Caco-2 (cell line): ENCODE data around the gene ZNF276. TPM values are rescaled to one million over a fixed set of nuclear protein-coding genes. Genes with fewer than 3 reads are reported as not detected.

ENCODE experiments used
- BruUV-seq: library from RNA; stranded (reverse); fragments of 400-500 nt; replicated peaks from 2 replicates; lab custom pipeline; 2021; lab: Mats Ljungman, UMichigan
- CTCF ChIA-PET: fragments of 300-600 bp; sonication (Branson Sonifier 250); formaldehyde crosslinking; loops from one replicate; lab custom pipeline; 2022; ENCODE audit warnings: antibody characterized with exemption; lab: Charles Lee
- POLR2A ChIA-PET: fragments of 300-600 bp; sonication (Branson Sonifier 250); formaldehyde crosslinking; loops from one replicate; lab custom pipeline; 2022; ENCODE audit warnings: antibody characterized with exemption; lab: Charles Lee
- DNase-seq, 2 experiments: peaks; one replicate each; pipeline versions ENCODE4 v3.0.0 to v3.0.0-alpha.2; 2020 to 2022
- H3K27me3 ChIP-seq: replicated peaks from 2 replicates; pipeline ENCODE4 v1.6.0; 2011; ENCODE audit warnings: low read length; ENCODE audit not compliant: control insufficient read depth, insufficient read depth
- H3K36me3 ChIP-seq: 2 replicates; pipeline ENCODE4 v1.5.1; 2011; ENCODE audit warnings: low read length; ENCODE audit not compliant: control insufficient read depth, insufficient read depth
- H3K4me1 ChIP-seq: fragments of 250-450 bp; sonication (Bioruptor Pico); 2 replicates; pipeline ENCODE4 v1.5.1; 2020; ENCODE audit warnings: mild to moderate bottlenecking
- H3K4me3 ChIP-seq: 2 replicates; pipeline ENCODE4 v1.5.1; 2011; ENCODE audit warnings: low read depth, mild to moderate bottlenecking, control low read depth, low read length
- H3K9me3 ChIP-seq: fragments of 250-450 bp; sonication (Bioruptor Pico); 2 replicates; pipeline ENCODE4 v1.5.1; 2020; ENCODE audit warnings: mild to moderate bottlenecking, moderate library complexity
- H3K27ac Mint-ChIP-seq: one replicate; pipeline ENCODE4 v1.8.0; 2022; ENCODE audit warnings: mixed read lengths; ENCODE audit not compliant: unreplicated experiment
- H3K27me3 Mint-ChIP-seq: one replicate; pipeline ENCODE4 v1.8.0; 2022; ENCODE audit warnings: mixed read lengths; ENCODE audit not compliant: insufficient read depth, unreplicated experiment
- H3K36me3 Mint-ChIP-seq: one replicate; pipeline ENCODE4 v1.8.0; 2022; ENCODE audit warnings: mild to moderate bottlenecking, mixed read lengths; ENCODE audit not compliant: insufficient read depth, unreplicated experiment
- H3K4me1 Mint-ChIP-seq: one replicate; pipeline ENCODE4 v1.8.0; 2022; ENCODE audit warnings: low read depth, mixed read lengths; ENCODE audit not compliant: unreplicated experiment
- H3K4me3 Mint-ChIP-seq: one replicate; pipeline ENCODE4 v1.8.0; 2022; ENCODE audit warnings: mild to moderate bottlenecking, moderate library complexity, mixed read lengths; ENCODE audit not compliant: unreplicated experiment
- H3K9me3 Mint-ChIP-seq: one replicate; pipeline ENCODE4 v1.8.0; 2022; ENCODE audit warnings: mixed read lengths; ENCODE audit not compliant: unreplicated experiment
- CTCF ChIP-seq, 2 experiments: fragments of 200-600 bp in 1 of 2; IDR thresholded peaks; 1 replicate in 1 of 2; 2 replicates in 1 of 2; pipeline versions ENCODE4 v1.5.1 to v1.8.0; 2011 to 2022; ENCODE audit warnings: antibody characterized with exemption in 1 of 2, control low read depth in 1 of 2, inconsistent platforms in 1 of 2, low read depth in 1 of 2, low read length in 1 of 2, mild to moderate bottlenecking in 1 of 2, moderate library complexity in 1 of 2; ENCODE audit not compliant: insufficient read depth in 1 of 2, severe bottlenecking in 1 of 2, unreplicated experiment in 1 of 2
- intact Hi-C: fragments of 100-400 bp; cut with micrococcal nuclease; formaldehyde crosslinking; loops from one replicate; pipeline ENCODE4 v1.10.0; 2022; ENCODE audit not compliant: unreplicated experiment
- total RNA-seq: library from RNA; stranded (reverse); gene quantifications from 2 replicates; pipeline ENCODE4 v1.2.3, GENCODE V29; 2022

Gene ZNF276
- total RNA-seq, 1 experiment from 2014 or later, result 28.1 TPM

- H3K4me3 ChIP-seq, result no peak overlapping the region
- H3K9me3 Mint-ChIP-seq, result no peaks in the 10 kb centered on the region
- peaks cover 3% of the 10 kb centered on the region for H3K36me3 ChIP-seq
- no peaks in the 10 kb centered on the region for H3K4me1 Mint-ChIP-seq
- H3K27ac Mint-ChIP-seq, result peak overlapping the region; percentile 39
- H3K36me3 Mint-ChIP-seq, result peaks cover 89% of the 10 kb centered on the region
- no peaks in the 10 kb centered on the region for H3K9me3 ChIP-seq
- BruUV-seq, result no TSS peak
- no peaks in the 10 kb centered on the region for H3K27me3 Mint-ChIP-seq
- no peak for TF ChIP-seq CTCF (IDR thresholded peaks at IDR 0.05; ENCODE audit: insufficient read depth in 1 of 2, low read depth in 1 of 2, low read length in 1 of 2, severe bottlenecking in 1 of 2, unreplicated experiment in 1 of 2)
- H3K4me3 Mint-ChIP-seq, result no peak overlapping the region
- no peaks in the 10 kb centered on the region for H3K4me1 ChIP-seq
- intact Hi-C loops, result no loop called here
- CTCF ChIA-PET, result no interaction called here
- DNase-seq, result no peak
- POLR2A ChIA-PET, result no interaction called here
- H3K27me3 ChIP-seq, result no peaks in the 10 kb centered on the region
These were observed 9.4 kb downstream of the ZNF276 start for GRCh38 chr16:89730610-89731234.

- ChIA-PET POLR2A (no interaction called here), CTCF (interaction anchor here (0.5 kb wide), 1 partner anchor 1296 kb away, joined by 4 read pairs; no protein-coding TSS in a partner anchor)
- intact Hi-C loops, result no loop called here
- no peak for TF ChIP-seq CTCF (IDR thresholded peaks at IDR 0.05; ENCODE audit: insufficient read depth in 1 of 2, low read depth in 1 of 2, low read length in 1 of 2, severe bottlenecking in 1 of 2, unreplicated experiment in 1 of 2)
- BruUV-seq, result no TSS peak
- Histone ChIP-seq H3K9me3 (no peaks in the 10 kb centered on the region), H3K27me3 (no peaks in the 10 kb centered on the region), H3K4me1 (no peaks in the 10 kb centered on the region), H3K36me3 (peaks cover 5% of the 10 kb centered on the region), H3K4me3 (no peak overlapping the region)
- H3K27me3 Mint-ChIP-seq, result no peaks in the 10 kb centered on the region
- H3K4me1 Mint-ChIP-seq, result no peaks in the 10 kb centered on the region
- H3K9me3 Mint-ChIP-seq, result no peaks in the 10 kb centered on the region
- peak overlapping the region; percentile 30 for H3K4me3 Mint-ChIP-seq
- H3K27ac Mint-ChIP-seq, result peak overlapping the region; percentile 69
- peaks cover 98% of the 10 kb centered on the region for H3K36me3 Mint-ChIP-seq
- DNase-seq, result no peak
These were observed 11.0 kb downstream of the ZNF276 start for GRCh38 chr16:89732142-89732917.

DNA sequence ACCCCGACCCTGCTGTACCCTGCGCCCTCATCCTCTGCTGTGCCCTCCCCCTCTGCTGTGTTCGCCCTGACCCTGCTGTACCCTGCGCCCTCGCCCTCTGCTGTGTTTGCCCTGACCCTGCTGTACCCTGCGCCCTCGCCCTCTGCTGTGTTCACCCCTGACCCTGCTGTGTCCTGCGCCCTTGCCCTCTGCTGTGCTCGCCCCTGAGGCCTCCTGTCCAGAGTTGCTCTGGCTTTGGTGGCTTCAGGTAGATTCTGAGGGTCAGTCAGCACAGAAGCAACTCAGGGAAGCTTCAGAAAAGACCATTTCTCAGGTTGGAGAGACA is 11.5 kb downstream of the ZNF276 start:
- POLR2A ChIA-PET, result no interaction called here
- no peaks in the 10 kb centered on the region for H3K9me3 Mint-ChIP-seq
- peaks cover 98% of the 10 kb centered on the region for H3K36me3 Mint-ChIP-seq

More for the DNA sequence above, 11.5 kb downstream of the ZNF276 start:
- Histone ChIP-seq H3K36me3 (peaks cover 8% of the 10 kb centered on the region), H3K4me1 (no peaks in the 10 kb centered on the region), H3K4me3 (no peak overlapping the region), H3K27me3 (no peaks in the 10 kb centered on the region), H3K9me3 (no peaks in the 10 kb centered on the region)
- peak overlapping the region; percentile 30 for H3K4me3 Mint-ChIP-seq
- BruUV-seq, result no TSS peak
- H3K27me3 Mint-ChIP-seq, result no peaks in the 10 kb centered on the region
- H3K4me1 Mint-ChIP-seq, result no peaks in the 10 kb centered on the region
- CTCF ChIA-PET, result interaction anchor here (0.6 kb wide), 1 partner anchor 190 kb away, joined by 8 read pairs; no protein-coding TSS in a partner anchor
- no peak for TF ChIP-seq CTCF (IDR thresholded peaks at IDR 0.05; ENCODE audit: insufficient read depth in 1 of 2, low read depth in 1 of 2, low read length in 1 of 2, severe bottlenecking in 1 of 2, unreplicated experiment in 1 of 2)
- DNase-seq, result no peak
- H3K27ac Mint-ChIP-seq, result peak overlapping the region; percentile 69
- intact Hi-C loops, result no loop called here
